AG09309 (cell line): Measurements from ENCODE around the gene SCYGR2.

Experiments
- DNase-seq: peaks from one replicate; pipeline ENCODE4 v3.0.0-alpha.2; 2010; ENCODE audit warnings: low read depth
- H3K4me3 ChIP-seq: 2 replicates; pipeline ENCODE4 v1.5.1; 2011; ENCODE audit warnings: mild to moderate bottlenecking, low read depth, low read length, moderate library complexity; ENCODE audit not compliant: control insufficient read depth
- TF ChIP-seq, protein P1 (sequence below): IDR thresholded peaks from 2 replicates; pipeline ENCODE4 v1.5.1; 2011; ENCODE audit warnings: mild to moderate bottlenecking, low read depth, low read length, inconsistent platforms; ENCODE audit not compliant: insufficient read depth, control insufficient read depth; ENCODE audit errors: missing control alignments

Gene SCYGR2

DNA sequence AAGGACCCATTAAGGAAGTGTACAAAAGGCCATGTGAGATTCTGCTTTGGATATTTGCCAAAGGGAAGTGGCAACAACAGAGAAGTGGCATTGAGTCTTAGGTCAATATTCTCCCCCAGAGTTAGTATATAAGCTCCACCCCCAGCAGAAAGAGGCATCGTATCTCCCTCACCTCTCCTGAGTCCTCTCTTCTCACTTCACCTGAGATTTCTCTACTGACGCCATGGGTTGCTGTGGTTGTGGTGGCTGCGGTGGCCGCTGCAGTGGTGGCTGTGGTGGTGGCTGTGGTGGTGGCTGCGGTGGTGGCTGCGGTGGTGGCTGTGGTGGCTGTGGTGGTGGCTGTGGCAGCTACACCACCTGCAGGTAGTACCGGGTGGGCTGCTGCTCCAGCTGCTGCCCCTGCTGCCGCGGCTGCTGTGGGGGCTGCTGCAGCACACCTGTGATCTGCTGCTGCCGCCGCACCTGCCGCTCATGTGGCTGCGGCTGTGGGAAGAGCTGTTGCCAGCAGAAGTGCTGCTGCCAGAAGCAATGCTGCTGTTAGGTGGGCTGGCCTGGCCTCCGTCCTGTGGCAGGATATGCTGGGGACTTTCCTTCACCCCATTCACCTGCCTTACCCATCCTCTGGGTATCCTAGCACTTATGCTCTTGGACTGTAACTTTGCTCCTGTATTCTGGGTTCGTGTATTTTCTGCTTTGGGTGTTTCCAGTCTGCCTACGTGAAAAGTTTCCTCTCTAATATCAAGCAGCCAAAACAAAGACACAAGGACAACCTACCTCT, 10.1 kb downstream of the SCYGR2 start:
- TF ChIP-seq, protein P1, sequence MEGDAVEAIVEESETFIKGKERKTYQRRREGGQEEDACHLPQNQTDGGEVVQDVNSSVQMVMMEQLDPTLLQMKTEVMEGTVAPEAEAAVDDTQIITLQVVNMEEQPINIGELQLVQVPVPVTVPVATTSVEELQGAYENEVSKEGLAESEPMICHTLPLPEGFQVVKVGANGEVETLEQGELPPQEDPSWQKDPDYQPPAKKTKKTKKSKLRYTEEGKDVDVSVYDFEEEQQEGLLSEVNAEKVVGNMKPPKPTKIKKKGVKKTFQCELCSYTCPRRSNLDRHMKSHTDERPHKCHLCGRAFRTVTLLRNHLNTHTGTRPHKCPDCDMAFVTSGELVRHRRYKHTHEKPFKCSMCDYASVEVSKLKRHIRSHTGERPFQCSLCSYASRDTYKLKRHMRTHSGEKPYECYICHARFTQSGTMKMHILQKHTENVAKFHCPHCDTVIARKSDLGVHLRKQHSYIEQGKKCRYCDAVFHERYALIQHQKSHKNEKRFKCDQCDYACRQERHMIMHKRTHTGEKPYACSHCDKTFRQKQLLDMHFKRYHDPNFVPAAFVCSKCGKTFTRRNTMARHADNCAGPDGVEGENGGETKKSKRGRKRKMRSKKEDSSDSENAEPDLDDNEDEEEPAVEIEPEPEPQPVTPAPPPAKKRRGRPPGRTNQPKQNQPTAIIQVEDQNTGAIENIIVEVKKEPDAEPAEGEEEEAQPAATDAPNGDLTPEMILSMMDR = no peak
- no peak for DNase-seq
- no peak overlapping the region for H3K4me3 ChIP-seq

DNA sequence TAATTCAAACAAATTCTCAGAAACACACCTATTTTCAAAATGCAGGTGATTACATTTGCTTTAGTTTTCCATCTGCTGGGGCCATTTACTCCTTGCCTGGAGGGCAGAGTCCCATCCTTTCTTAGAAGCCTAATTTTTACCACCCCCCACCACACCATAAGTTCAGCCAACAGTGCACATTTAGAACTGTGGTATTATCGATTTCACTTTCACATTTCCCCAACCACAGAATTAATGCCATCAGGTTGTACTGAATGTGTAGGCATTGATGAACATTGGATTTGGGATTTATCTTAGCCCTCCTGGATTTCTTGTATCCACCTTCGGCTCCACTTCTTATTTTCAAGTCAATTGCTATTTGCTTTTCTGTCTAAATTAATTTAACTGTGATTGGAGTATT, 11.4 kb downstream of the SCYGR2 start:
- no peak overlapping the region for H3K4me3 ChIP-seq
- DNase-seq = no peak
- TF ChIP-seq, protein P1 = no peak

DNA sequence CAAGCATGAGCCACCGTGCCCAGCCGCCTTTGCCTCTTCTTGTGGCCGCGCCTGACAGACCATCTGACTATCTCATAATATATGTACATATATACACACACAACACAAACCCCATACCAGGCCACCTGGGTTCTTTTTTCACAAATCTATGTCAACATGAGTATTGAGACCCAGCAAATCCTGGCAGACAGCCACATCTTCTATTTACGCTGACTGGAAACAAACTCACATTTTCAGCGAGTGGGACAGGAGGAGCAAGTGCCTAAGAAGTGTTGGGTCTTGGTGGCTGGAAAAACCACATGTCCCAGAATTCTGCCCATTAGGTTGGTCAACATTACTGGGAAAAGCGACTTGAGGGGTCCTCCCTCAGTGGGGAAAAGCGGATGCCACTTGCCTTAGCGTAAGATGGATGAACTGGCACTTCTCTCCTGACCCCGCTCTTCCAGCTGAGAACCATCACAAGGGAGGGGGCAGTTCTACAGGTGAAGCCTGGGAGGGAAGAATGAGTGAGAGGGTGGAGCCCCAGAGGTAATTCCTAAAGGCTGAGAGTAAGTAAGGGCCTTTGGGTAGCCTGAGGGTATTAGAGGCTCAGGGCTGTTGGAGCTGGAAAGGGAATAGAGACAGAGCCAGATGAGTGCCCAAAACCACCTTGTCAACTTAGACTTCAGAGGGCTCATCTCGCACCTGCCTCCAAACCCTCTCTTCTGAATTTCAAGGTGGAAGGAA, 14.0 kb downstream of the SCYGR2 start:
- DNase-seq = no peak
- no peak overlapping the region for H3K4me3 ChIP-seq
- TF ChIP-seq, protein P1 = no peak

DNA sequence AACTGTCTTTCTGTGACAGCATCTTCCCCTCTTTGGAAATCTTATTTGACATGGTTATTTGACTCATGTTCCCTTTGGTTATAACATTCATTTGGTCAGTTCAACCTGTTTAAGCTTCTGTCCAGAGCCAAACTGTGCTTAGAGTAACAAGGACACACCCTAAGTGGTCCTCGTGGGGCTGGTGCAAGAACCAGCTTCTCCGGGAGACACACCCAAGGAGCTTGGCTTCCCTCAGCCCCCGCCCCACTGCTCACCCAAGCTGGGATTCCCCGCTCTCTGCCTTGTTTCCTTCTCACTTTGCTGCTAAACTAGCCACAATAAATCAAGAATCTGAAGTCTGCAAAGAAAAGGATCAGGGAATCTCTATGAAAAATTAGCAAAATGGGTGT, 14.6 kb downstream of the SCYGR2 start:
- DNase-seq = no peak
- no peak overlapping the region for H3K4me3 ChIP-seq
- TF ChIP-seq, protein P1 = no peak

DNA sequence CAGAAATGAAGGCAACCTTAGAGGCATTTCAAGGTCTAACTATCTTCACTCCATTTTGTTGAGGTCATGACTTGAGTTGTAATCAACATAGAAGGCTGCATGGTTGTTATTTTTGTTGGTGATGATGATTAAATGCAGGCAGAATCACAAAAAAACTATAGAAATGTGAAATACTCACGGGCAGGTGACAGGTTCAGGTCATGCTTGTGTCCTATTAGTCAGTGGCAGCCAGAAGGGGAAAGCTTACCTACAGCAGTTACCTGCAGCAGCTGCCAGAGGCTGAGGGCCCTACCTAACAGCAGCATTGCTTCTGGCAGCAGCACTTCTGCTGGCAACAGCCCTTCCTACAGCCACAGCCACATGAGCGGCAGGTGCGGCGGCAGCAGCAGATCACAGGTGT, 15.6 kb downstream of the SCYGR2 start:
- TF ChIP-seq, protein P1 = no peak
- DNase-seq = no peak
- H3K4me3 ChIP-seq = no peak overlapping the region

DNA sequence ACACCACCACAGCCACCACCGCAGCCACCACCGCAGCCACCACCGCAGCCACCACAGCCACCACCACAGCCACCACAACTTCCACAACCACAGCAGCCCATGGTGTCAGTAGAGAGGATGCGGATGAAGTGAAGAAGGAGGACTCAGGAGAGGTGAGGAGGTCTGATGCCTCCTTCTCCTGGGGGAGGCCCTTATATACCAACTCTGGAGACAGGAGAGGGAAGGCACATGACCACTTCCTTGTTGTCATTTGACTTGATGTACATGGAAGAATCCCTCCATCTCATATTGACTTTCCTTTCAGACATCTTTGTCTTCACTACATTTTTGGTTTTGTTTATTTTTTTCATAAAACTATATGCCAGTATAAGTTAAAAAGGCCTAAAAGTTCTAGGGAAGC, 16.0 kb downstream of the SCYGR2 start, which contains the start of gene SCYGR3:
Gene SCYGR3, minus strand, starts transcription at position 101 of the 400 bp plus-strand sequence. Its CDS starts 0 bp downstream, at position 101.
- TF ChIP-seq, protein P1 = no peak
- DNase-seq = no peak
- no peak within 1 kb of the TSS for H3K4me3 ChIP-seq
